ENCODE data around the gene SCYGR2.

Gene SCYGR2

DNA sequence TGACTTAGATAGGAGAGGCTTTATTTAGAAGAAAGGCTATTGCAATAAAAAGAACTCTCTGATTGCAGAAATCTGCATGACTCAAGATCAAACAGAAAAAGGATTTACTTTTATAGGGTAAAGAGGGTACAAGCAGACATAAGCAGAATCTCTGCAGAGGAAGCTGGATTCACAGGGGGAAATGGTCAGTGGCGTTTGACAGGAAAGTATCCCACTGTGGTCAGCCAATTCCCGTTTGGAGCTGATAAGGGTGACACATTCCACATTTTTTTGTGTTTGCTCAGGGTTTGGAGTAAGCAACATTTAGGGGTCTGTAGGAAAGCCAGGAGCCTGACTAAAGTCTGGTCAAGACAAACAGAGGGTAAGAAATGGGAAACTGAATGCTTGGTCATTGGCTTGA is 44.0 kb downstream of the SCYGR2 start:
- H2AFZ ChIP-seq (ENCODE audit: low read depth, low read length): no peak overlapping the region
- no peaks in the 10 kb centered on the region for H3K27me3 ChIP-seq (ENCODE audit: insufficient read depth, low read length, poor library complexity)
- H4K20me1 ChIP-seq (ENCODE audit: insufficient read depth, low read length): no peaks in the 10 kb centered on the region
- H3K79me2 ChIP-seq (ENCODE audit: insufficient read depth, low read length): no peaks in the 10 kb centered on the region
- no peak overlapping the region for H3K27ac ChIP-seq (ENCODE audit: low read length)
- no peaks in the 10 kb centered on the region for H3K4me1 ChIP-seq (ENCODE audit: insufficient read depth, low read length)
- no peaks in the 10 kb centered on the region for H3K9me3 ChIP-seq (ENCODE audit: insufficient read depth, low read length, severe bottlenecking)
- H3K9ac ChIP-seq (ENCODE audit: low read depth, low read length): no peak overlapping the region
- H3K36me3 ChIP-seq (ENCODE audit: insufficient read depth, low read length): no peaks in the 10 kb centered on the region
- H3K4me3 ChIP-seq (ENCODE audit: low read depth in 1 of 2, low read length in 2 of 2): no peak overlapping the region
- DNase-seq (no peak), ATAC-seq (ENCODE audit: insufficient read depth, low read depth) (no peak)
- TF ChIP-seq CTCF (IDR thresholded peaks at IDR 0.05; ENCODE audit: borderline replicate concordance, extremely low read depth, low read length, poor library complexity, severe bottlenecking) (no peak), EZH2 (IDR thresholded peaks at IDR 0.05; ENCODE audit: borderline replicate concordance, low read depth, low read length, severe bottlenecking) (no peak)
- no peak overlapping the region for H3K4me2 ChIP-seq (ENCODE audit: insufficient read depth, low read length)

- Histone ChIP-seq H4K20me1 (ENCODE audit: insufficient read depth, low read length) (no peaks in the 10 kb centered on the region), H3K9me3 (ENCODE audit: insufficient read depth, low read length, severe bottlenecking) (no peaks in the 10 kb centered on the region), H3K36me3 (ENCODE audit: insufficient read depth, low read length) (no peaks in the 10 kb centered on the region), H3K4me1 (ENCODE audit: insufficient read depth, low read length) (no peaks in the 10 kb centered on the region), H3K27ac (ENCODE audit: low read length) (no peak overlapping the region), H3K9ac (ENCODE audit: low read depth, low read length) (no peak overlapping the region), H3K79me2 (ENCODE audit: insufficient read depth, low read length) (no peaks in the 10 kb centered on the region), H2AFZ (ENCODE audit: low read depth, low read length) (no peak overlapping the region), H3K27me3 (ENCODE audit: insufficient read depth, low read length, poor library complexity) (no peaks in the 10 kb centered on the region), H3K4me3 (ENCODE audit: low read depth in 1 of 2, low read length in 2 of 2) (no peak overlapping the region), H3K4me2 (ENCODE audit: insufficient read depth, low read length) (no peak overlapping the region)
- ATAC-seq (ENCODE audit: insufficient read depth, low read depth) (no peak), DNase-seq (no peak)
- TF ChIP-seq EZH2 (IDR thresholded peaks at IDR 0.05; ENCODE audit: borderline replicate concordance, low read depth, low read length, severe bottlenecking): no peak
- TF ChIP-seq CTCF (IDR thresholded peaks at IDR 0.05; ENCODE audit: borderline replicate concordance, extremely low read depth, low read length, poor library complexity, severe bottlenecking): no peak
Observed at GRCh38 chr2:227643990-227644551, 45.4 kb downstream of the SCYGR2 start.

All from DND-41 (cell line).